Measurements from ENCODE around the gene PITPNC1.
"Not testable (repeated sequence)": the region's sequence is repeated elsewhere in the genome, so short reads cannot be mapped to it uniquely, and the experiment has no call there.

PITPNC1 gene

DNA sequence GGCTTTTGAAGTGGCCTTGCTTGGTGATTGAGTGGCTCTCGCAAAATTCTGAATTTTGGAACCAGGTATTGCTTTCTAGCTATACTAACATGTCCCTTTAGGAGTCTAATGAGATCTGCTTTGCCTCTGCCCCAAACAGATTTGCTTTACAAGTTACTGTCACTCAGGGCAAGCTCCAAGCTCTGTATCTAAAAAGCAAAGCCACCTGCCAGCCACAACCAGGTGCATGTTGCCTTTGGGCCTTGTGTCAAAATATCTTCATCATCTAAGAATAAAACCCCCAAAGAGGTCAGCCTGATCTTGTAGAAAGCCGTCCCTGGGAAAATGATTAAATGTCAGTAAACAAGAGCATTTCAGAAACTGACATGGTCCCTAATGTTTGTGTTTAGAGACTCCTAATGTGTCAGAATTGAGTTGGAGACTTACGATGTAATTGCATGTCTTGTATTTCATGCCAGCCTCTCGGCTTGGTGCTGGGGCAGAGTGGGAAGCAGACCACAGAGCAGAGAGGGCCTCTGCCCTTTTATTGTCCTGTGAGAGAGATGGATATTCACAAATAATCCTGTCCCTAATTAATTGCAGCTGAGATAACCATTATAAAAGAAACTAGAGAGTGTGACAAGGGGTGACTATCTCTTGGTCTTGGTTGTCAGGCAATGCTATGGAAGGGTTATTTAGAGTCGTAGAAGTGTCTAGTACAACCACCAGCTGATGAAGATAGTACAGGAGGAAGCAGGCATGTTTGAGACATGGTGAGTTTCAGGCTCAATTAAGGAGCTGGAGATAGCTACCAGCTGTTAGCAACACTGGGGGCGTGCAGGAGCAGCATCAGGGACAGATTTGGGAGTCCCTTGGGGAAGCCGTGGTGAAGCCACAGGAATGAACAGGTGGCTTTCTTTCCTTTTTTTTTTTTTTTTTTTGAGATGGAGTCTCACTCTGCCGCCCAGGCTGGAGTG is 90.7 kb downstream of the PITPNC1 start:
- DNase-seq: no peak

DNA sequence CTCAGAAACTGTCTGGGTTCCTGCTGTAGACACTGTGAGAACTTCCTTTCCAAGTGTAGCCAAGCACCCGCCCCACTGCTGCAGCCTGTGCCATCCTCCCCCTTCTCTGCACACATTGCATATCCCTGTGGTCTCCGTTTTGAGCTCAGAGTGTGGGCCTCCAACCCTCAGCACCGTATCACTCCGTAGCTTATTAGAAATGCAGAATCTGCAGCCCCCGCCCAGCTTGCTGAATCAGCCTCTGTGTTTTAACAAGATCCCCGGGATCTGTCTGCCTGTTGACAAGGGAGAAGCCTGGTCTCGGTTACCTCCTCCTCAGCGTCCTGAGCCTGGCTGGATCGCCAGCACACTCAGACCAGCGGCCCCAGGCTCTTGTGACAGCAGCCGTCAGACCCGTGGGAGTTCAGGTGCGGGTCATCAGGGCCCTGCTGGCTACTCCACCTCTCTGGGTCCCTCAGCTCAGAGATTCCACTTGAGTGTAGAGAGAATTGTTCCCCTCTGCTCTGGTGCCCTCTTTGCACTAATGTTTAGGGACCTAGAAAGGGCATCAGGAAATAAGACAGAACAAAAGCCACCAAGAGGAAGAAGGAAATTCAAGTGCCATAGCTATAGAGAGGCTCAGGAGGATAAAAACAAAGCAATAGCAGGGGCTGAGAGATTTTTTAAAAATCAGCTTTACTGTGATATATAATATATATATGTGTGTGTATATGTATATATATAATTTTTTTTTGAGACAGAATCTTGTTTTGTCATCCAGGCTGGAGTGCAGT is 92.3 kb downstream of the PITPNC1 start:
- DNase-seq: peak; percentile 34

DNA sequence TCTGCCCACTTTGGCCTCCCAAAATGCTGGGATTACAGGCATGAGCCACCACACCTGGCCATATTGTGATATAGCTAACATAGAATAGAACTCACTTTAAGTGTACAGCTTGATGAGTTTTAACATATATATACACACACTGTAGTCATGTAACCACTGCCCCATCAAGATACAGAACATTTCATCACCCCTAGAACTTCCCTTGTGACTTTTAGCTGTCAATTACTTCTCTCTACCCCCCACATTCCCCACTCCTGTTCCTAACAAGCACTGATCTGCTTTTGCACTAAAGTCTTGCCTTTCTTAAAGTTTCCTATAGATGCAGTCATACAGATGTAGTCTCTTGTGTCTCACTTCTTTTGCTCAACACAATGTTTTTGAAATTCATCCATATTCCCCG is 93.1 kb downstream of the PITPNC1 start:
- no peak for DNase-seq

DNA sequence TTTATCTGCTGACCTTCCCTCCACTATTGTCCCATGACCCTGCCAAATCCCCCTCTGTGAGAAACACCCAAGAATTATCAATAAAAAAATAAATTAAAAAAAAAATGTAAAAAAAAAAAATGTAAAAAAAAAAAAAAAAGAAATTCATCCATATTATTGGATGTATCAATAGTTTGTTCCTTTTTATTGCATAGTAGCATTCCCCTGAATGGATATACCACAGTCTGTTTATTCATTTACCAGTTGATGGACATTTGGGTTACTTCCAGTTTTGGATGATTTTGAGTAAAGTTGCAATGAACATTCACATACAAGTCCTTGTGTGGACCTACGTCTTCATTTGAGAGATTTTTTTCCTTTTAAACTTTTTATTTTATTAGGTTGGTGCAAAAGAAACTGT is 94.0 kb downstream of the PITPNC1 start:
- no peak for DNase-seq

DNA sequence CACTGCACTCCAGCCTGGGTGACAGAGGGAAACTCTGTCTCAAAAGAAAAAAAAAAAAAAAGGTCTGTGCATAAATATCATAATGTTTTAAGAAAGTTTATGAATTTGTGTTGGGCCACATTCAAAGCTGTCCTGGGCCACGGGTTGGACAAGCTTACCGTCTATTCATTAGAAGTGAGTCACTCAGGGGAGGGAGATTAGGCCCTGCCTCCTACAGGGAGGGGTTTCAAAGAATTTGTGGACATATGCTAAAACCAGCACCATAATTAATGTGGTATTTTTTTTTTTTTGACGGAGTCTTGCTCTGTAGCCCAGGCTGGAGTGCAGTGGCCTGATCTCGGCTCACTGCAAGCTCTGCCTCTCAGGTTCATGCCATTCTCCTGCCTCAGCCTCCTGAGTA is 95.5 kb downstream of the PITPNC1 start:
- not testable (repeated sequence) for DNase-seq

DNA sequence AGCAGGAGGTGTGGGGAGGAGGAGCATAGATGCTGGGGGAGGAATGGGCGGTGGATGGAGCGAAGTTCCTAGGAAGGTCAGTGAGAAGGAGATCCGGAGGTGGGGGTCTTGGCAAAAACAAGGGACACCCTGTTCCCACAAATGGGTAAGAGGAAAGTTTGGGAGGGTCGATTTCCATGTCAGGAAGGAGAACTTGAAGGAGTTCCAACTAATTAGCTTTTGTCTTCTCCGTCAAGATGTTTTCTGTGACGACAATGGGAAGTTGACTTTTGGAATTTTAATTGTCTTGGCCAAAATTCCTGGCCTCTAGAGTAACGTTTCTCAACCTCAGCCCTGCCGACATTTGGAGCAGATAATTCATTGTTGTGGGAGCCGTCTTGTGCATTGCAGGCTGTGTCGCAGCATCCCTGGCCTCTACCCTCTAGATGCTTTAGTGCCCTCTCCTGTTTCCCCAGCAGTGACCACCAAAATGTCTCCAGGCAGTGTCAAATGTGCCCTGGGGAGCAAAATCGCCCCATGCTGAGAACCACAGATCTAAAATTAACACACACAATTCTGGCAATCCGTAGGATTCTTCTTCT is 97.1 kb downstream of the PITPNC1 start:
- DNase-seq: no peak

DNA sequence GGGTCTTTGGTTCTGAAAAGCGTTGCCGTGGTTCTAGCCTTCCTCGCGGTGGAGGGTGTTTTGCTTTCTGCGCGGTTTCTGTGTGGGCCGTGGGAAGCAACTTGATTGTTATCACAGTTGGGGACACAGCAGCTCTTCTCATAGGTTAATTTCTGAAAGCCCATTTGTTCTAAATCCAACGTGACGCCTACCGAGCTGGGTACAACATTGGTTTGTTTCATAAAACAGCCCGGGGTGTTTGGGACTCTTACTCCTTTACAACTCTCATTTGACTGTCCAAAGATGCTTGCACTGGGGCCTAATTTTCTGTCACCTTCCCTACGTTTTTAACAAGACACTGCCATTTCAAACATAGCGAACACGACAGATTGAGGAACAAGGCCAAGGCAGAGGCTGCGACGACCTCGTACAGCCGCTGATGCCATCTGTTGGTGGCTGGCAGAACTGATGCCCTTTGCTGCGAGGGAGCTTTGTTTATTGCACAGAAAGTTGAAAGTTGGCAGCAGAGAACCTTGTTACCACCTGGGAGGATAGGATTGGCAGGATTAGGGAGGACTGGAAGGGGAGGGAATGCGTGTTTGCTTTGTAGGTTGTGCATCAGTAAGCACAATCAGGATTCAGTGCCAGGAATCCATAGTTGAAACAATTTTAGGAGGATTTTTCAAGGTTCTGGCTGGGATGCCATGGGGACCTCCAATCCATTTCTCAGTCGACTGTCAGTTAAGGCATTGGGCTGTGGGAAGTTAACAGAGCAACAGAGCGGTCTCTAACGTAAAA is 98.3 kb downstream of the PITPNC1 start:
- DNase-seq: peak; percentile 88

DNA sequence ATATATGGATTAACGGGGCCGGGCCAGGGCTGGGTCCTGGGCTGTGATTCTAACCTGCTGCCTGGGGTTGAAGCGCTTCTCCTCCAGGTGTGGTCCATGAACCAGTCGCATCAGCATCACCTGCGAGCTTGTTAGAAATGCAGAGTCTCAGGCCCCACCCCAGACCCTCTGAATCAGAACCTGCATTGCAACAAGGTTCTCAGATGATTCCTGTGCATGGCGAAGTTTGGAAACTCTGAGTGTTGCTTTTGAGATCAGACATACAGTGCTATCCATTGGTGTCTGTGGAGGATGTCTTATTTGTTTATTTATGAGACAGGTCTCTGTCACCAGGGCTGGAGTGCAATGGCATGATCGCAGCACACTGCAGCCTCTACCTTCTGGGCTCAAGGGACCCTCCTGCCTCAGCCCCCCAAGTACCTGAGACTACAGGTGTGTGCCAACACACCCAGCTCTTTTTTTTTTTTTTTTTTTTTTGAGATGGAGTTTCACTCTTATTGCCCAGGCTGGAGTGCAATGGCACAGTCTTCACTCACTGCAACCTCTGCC is 99.8 kb downstream of the PITPNC1 start:
- DNase-seq: peak; percentile 22

DNA sequence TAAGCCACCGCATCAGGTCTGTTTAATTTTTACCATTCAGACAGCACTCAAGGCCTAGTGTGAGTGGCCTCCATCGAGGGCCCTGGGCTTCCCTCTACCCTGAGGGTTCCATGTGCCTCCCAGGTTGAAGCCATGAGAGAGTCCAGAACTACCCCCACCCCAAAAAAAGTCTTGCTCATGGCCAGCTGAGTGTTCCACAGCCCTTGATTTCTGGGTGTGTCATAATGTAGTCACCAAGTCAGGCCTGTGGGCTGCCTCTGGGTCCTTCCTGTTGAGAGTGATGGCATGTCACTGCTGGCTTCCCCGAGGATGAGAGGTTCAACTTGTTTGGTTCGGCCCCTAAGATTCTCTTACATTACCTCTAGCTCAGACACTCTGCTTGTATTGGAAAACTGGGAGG is 100.6 kb downstream of the PITPNC1 start:
- DNase-seq: peak; percentile 75

DNA sequence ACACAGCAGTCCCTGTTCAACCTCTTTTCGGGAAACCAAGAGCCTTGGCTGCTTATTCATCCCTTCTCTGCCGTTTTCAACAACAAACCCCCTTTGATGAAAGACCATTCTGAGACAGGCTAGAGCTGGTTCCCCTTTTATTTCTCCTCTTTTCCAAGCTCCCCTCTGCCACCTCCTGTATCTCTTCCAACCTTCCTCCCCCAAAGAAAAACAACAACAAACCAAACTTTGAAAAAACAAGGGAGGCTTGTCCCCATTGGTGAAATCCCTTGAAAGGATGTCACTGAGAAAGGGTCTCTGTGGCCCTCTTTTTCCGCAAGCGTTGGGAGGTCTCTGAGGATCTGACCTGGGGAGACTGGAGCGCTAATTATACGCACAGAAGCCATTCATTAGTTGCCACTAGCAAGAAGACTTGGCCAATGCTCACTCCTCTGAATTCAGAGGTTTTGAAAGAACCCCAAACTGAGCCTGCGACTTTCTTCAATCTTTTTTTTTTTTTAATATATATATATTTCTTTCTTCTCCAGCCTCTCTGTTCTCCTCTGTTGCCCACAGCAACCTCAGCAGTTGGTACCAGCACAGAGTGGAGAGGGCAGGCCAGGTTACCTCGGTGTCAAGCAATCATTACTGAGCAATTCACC is 101.4 kb downstream of the PITPNC1 start:
- DNase-seq: no peak

DNA sequence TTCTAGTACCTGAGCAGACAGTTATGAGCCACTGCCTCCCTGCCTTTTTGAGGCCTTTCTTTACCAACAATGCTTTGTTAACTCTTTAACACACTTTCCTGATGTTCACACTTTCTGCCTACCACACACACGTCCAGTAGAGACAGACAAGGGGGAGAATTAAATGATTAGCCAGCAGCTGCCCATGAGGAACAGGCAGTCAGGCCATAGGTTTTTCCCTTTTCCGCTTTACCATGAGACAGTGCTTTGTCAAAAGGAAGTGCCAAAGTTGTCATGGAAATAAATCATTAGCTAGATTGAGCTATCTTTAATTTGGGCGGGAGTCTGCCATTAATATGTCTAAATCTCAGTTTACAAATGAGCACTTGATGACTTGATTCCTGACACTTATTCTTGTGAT is 102.1 kb downstream of the PITPNC1 start:
- DNase-seq: no peak

DNA sequence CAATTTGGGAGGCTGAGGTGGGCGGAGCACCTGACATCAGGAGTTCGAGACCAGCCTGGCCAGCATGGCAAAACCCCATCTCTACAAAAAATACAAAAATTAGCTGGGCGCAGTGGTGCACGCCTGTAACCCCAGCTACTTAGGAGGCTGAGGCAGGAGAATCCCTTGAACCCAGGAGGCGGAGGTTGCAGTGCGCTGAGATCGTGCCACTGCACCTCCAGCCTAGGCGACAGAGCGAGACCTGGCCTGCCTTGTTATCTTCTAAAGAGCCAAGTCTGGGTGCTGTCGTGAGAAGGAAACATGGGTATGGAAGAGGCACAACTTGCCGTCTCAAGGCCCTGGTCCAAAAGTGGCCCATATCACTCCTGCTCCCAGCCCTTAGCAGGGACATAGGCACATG is 103.9 kb downstream of the PITPNC1 start:
- DNase-seq: not testable (repeated sequence)

DNA sequence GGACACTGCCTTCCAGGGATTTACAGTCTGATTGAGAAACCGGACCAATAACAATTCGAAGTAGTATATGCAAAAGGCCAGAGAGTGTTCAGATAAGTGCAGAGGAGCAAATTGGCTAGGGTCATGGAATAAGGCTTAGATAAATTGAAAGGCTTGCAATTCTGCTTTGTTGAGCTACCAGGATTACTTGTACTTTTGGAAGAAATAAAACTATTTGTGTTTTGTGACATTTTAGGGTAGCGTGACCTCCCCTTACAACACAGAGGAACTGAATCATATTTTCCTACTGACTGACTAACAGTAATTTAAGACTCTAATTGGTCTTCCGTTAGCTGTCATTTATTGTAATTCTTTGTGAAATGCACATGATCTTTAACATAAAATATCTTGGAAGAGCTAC is 104.7 kb downstream of the PITPNC1 start:
- DNase-seq: no peak

DNA sequence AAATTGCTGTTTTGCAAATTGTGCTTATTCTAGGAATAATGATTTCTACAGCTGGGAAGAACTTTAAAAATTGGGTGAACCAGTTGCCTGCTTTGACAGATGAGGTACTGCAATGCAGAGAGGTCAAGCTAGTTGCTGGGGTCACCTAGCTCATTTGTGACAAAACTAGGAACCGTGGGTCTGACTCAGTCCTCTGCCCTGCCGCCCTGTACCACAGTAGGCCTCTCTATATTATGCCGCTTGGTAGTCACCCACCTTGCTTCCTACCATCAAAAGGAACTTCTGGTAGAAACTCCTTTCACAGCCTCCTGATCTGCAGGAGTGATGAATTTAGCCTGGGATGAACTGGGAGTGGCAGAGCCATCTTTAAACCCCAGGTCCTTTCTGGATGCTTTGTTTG is 105.7 kb downstream of the PITPNC1 start:
- no peak for DNase-seq

DNA sequence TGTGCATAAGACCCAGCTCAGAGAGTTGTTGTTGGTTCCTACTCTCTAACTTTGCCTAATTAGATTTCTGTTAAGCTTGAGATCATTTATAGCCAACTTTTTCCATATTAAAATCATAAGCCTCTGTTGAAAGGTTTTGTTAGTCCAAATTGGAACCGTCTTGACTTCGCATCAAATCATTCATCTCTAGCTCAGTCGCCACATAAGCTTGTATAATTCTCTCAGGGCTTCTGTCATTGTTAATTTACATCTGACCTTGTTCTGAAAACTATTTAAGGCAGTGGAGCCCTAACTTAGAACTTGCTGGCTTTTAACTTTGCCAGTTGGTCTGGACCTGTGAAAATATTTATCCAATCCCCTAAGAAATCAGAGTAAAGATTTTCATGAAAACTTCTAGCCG is 107.2 kb downstream of the PITPNC1 start:
- DNase-seq: no peak

DNA sequence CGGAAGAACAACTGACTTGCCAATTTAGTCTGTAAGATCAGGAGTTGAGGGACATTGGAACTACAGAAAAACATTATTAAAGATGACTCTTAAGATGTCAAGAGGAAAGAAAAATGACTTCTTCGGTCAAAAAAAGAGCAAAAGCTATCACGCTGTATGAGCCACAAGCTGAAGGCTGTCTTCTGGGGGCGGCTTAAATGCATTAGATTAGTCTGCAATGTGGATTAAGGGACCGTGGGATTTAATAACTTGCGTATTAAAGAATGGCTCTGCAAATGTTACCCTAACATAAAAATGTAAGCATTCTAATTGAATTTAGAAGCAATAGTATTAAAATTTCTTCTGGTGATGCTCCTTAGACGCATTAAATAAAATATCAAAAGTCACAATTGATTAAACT is 108.6 kb downstream of the PITPNC1 start:
- DNase-seq: no peak

DNA sequence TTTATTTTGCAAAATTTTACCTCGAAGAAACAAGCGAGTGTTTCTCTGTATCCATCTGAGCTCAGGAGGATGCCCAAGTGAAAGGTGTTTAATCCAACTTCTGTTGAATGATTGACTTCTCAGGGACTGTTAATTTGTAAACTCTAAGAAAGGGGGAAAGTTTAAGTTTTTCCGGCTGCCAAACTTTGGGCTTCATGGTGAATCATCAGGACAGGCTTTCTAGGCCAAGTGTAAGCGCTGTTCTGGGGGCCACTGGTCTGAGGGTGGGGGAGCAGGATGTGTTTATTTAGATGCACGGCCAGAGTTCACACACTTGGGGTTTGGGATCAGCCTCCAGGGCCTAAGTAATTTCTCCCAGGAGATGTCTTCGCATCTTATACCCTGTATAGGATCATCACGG is 110.4 kb downstream of the PITPNC1 start:
- DNase-seq: no peak

DNA sequence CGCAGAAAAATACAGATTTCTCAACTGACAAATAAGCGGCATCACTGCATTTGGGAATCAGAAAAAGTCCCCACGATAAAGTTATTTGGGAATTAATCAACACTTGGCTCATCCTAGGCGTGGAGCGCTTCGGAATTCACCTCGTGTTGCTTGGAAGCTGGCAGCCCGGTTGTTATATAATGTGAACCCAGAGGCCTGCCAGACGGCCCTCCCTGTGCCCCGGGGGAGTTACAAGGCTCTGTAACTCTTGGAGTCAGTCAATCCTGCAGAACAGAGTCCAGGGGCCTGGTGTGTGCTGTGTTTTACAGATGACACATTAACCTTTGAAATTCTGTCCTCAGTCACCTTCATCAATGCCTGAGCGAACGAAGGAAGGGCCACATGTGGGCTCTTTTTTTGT is 111.1 kb downstream of the PITPNC1 start:
- DNase-seq: no peak

DNA sequence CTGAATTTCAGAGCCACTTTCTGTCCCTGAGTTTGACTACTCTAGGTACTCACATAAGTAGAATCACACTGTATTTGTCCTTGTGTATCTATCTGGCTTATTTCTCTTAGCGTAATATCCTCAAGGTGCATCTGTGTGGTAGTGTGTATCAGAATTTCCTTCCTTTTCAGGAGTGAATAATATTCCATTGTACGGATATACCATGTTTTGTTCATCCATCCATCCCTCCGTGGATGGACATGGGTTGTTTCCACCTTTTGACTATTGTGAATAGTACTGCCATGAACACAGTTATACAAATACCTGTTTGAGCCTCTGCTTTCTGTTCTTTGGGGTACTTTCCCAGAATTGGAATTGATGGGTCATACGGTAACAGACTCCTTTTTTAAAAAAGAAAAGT is 111.7 kb downstream of the PITPNC1 start:
- no peak for DNase-seq

DNA sequence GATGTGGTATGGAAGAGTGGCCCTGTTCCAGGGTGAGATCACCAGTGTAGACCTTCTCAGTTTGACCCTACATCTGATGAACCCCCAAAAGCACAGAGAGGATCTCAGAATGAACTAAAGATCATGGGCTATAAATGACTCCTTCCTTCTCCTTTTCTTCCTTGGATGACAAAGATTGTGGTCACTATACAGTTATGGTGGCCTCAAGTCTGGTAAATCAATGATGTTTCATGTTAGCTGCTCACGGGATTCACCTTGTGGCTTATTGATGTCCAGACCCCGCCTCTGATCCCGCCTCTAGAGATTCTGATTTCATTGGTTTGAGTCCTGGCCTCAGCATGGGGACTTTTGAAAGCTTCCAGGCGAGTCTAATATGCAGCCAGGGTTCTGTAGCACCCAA is 112.2 kb downstream of the PITPNC1 start:
- DNase-seq: no peak

DNA sequence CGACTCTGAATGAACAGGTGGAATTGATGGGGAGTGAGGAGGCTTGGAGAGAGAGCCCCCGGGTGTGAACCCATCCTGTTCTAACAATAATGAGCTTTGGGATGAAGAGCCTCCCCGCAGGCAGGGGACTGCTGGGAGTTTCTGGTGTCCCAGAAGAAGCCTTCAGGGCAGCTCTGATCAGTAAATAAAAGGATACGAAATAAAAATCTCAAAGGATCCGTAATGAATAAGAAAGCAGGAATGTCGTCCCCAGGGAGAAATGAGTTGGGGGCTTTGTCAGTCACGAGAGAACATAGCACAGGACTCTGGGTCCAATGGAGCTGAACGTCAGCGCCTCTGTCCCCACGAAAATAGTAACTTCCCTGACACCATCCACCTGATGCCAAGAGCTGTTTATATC is 113.4 kb downstream of the PITPNC1 start:
- no peak for DNase-seq

DNA sequence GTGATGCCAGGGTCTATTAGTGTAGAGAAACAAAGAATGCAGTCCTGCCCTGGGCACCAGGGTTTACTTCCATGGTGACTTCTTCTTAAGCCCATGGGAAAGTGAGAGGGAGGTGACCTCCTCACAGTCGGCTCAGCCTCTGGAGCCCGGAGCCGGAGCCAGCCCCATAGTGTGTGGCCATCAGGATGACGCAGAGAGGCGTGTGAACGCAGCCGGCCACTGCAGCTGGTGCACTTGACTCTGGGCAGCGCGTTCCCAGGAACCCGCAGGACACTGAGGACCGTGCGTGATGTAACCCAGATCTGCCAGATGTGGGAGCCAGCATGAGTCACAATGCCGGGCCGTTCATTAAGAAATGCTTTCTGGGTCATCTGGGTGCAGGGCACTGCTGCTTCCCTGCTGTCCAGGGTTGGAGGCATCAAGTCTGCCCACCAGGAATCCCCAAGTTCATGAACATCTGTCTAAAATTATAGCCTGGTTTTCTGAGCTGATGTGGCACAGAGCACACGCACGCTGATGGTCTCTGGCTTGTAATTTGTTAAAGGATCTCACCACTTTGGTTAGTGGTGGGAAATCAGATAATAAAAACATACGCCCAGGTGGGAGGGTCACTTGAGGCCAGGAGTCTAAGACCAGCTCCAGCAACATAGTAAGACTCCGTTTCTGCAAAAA is 114.1 kb downstream of the PITPNC1 start:
- DNase-seq: no peak

All from stimulated activated CD4-positive, alpha-beta T cell treated with anti-CD3 and anti-CD28 coated beads, Interleukin-15, amount 100 ng/mL, for 24 hours (primary cell).